ENCODE measurements around the gene C1orf216. TPM values are rescaled to one million over a fixed set of nuclear protein-coding genes. Genes with fewer than 3 reads are reported as not detected.
A peak's percentile ranks its signal among the peaks of the same experiment; 100 is the strongest.

C1orf216 gene
- total RNA-seq, 1 experiment from 2014 or later, result 13.4 TPM

- Histone ChIP-seq H3K4me1 (ENCODE audit: insufficient read depth, low read length) (no peaks in the 10 kb centered on the region), H3K4me3 (ENCODE audit: low read length) (no peak overlapping the region), H3K9ac (ENCODE audit: low read length) (no peak overlapping the region), H3K79me2 (ENCODE audit: low read length) (no peaks in the 10 kb centered on the region), H4K20me1 (ENCODE audit: low read length) (no peaks in the 10 kb centered on the region), H3K9me2 (replicated peaks; ENCODE audit: low read length) (no peaks in the 10 kb centered on the region), H3F3A (ENCODE audit: low read length, unreplicated experiment) (no peaks in the 10 kb centered on the region), H3K27ac (ENCODE audit: low read length) (no peak overlapping the region), H3K4me2 (ENCODE audit: low read length) (no peak overlapping the region), H2AFZ (ENCODE audit: low read length) (no peak overlapping the region), H3K36me3 (ENCODE audit: low read depth, low read length) (peaks cover 37% of the 10 kb centered on the region), H3K9me3 (ENCODE audit: low read length) (no peaks in the 10 kb centered on the region), H3K27me3 (ENCODE audit: low read length) (no peaks in the 10 kb centered on the region)
- no peak for DNase-seq
- BruUV-seq (replicated peaks), result no TSS peak
- ChIA-PET POLR2A (ENCODE audit: unreplicated experiment) (no interaction called here), CTCF (interaction anchor here (0.8 kb wide), 1 partner anchor 32 kb away, joined by 3 read pairs; the partner anchor contains the start of gene CLSPN)
- no peak for TF ChIP-seq CTCF (conservative IDR thresholded peaks at IDR 0.05; ENCODE audit: low read depth, low read length)
- intact Hi-C loops (cut with micrococcal nuclease), result no loop called here
- ATAC-seq, result no peak
These were observed 18.4 kb upstream of the C1orf216 start for GRCh38 chr1:35737120-35737519.

- peak; percentile 23 for ATAC-seq
- intact Hi-C loops (cut with micrococcal nuclease), result loop anchor here (1.0 to 2.0 kb wide), 3 partner anchors 47 to 277 kb away; no protein-coding TSS in a partner anchor
- BruUV-seq (replicated peaks), result no TSS peak
These were observed 8.9 kb upstream of the C1orf216 start for GRCh38 chr1:35727434-35728040.

More at GRCh38 chr1:35727434-35728040, 8.9 kb upstream of the C1orf216 start:
- Histone ChIP-seq H3K36me3 (ENCODE audit: low read depth, low read length) (peaks cover 3% of the 10 kb centered on the region; the same call in 1 of the 2 replicates), H3K4me1 (ENCODE audit: insufficient read depth, low read length) (no peaks in the 10 kb centered on the region), H2AFZ (ENCODE audit: low read length) (no peak overlapping the region), H3K27ac (ENCODE audit: low read length) (no peak overlapping the region), H3K27me3 (ENCODE audit: low read length) (no peaks in the 10 kb centered on the region), H3K9ac (ENCODE audit: low read length) (no peak overlapping the region), H3F3A (ENCODE audit: low read length, unreplicated experiment) (no peaks in the 10 kb centered on the region), H3K4me3 (ENCODE audit: low read length) (no peak overlapping the region), H3K9me2 (replicated peaks; ENCODE audit: low read length) (no peaks in the 10 kb centered on the region), H3K4me2 (ENCODE audit: low read length) (no peak overlapping the region), H3K79me2 (ENCODE audit: low read length) (no peaks in the 10 kb centered on the region), H4K20me1 (ENCODE audit: low read length) (no peaks in the 10 kb centered on the region), H3K9me3 (ENCODE audit: low read length) (no peaks in the 10 kb centered on the region)
- TF ChIP-seq EZH2 (IDR thresholded peaks at IDR 0.05; ENCODE audit: low read length, unreplicated experiment) (no peak), EZH2phosphoT487 (IDR thresholded peaks at IDR 0.05; ENCODE audit: borderline replicate concordance, low read length) (no peak), CTCF (conservative IDR thresholded peaks at IDR 0.05; ENCODE audit: low read depth, low read length) (no peak)
- no peak for DNase-seq
- ChIA-PET POLR2A (ENCODE audit: unreplicated experiment) (interaction anchor here (0.5 kb wide), 1 partner anchor 41 kb away, joined by 3 read pairs; no protein-coding TSS in a partner anchor), CTCF (interaction anchor here (0.6 to 2.2 kb wide), 9 partner anchors 12 to 320 kb away, joined by 3 to 10 read pairs (median 4); partner anchors contain the start of gene TFAP2E)
